Inflammatory macrophage treated with lipopolysaccharide for 1 hour (primary cell): ENCODE data around the gene ACACA.

Experiments
- DNase-seq, 2 donors: peaks; one replicate each; pipeline ENCODE4 v3.0.0-alpha.2; 2020 to 2022

The ACACA gene

GRCh38 chr17:37062021-37062420 lies 344.6 kb downstream of the ACACA start:
- no peak for DNase-seq

GRCh38 chr17:37060928-37061327 lies 345.7 kb downstream of the ACACA start:
- no peak for DNase-seq

GRCh38 chr17:37060094-37060493 lies 346.5 kb downstream of the ACACA start:
- DNase-seq = no peak

GRCh38 chr17:37059493-37059892 lies 347.1 kb downstream of the ACACA start:
- DNase-seq = no peak

- no peak for DNase-seq
These were observed 350.0 kb downstream of the ACACA start for GRCh38 chr17:37056622-37057021.

GRCh38 chr17:37054894-37055293 lies 351.7 kb downstream of the ACACA start:
- no peak for DNase-seq

- no peak for DNase-seq
These were observed 354.2 kb downstream of the ACACA start for GRCh38 chr17:37052450-37052849.

GRCh38 chr17:37051833-37052232 lies 354.8 kb downstream of the ACACA start:
- no peak for DNase-seq

- DNase-seq = no peak
These were observed 355.3 kb downstream of the ACACA start for GRCh38 chr17:37051381-37051780.

GRCh38 chr17:37050920-37051319 lies 355.7 kb downstream of the ACACA start:
- no peak for DNase-seq

- DNase-seq = no peak
These were observed 357.8 kb downstream of the ACACA start for GRCh38 chr17:37048811-37049210.

- peak; percentile 53 to 94 for DNase-seq
These were observed 359.0 kb downstream of the ACACA start for GRCh38 chr17:37047631-37048104.

- DNase-seq = no peak
These were observed 361.2 kb downstream of the ACACA start for GRCh38 chr17:37045351-37045922.

GRCh38 chr17:37043201-37043600 lies 363.4 kb downstream of the ACACA start:
- peak in 1 of 2 donors; percentile 8 for DNase-seq

GRCh38 chr17:37041932-37042331 lies 364.7 kb downstream of the ACACA start:
- DNase-seq = no peak

- DNase-seq = no peak
These were observed 367.4 kb downstream of the ACACA start for GRCh38 chr17:37039269-37039668.

- DNase-seq = no peak
These were observed 369.0 kb downstream of the ACACA start for GRCh38 chr17:37037590-37038155.
